ENCODE results near the gene MRGPRD. TPM values are rescaled to one million over a fixed set of nuclear protein-coding genes. Genes with fewer than 3 reads are reported as not detected.

Gene MRGPRD
- total RNA-seq, 1 experiment from 2014 or later = not detected

GRCh38 chr11:68930991-68931855, 49.6 kb downstream of the MRGPRD start:
- Histone ChIP-seq H2AFZ (no peak overlapping the region), H3K36me3 (ENCODE audit: low read depth) (peaks cover 15% of the 10 kb centered on the region), H3K9me3 (ENCODE audit: insufficient read depth, low read depth) (peaks cover 2% of the 10 kb centered on the region; the same call in 1 of the 2 replicates), H3K27me3 (ENCODE audit: insufficient read depth, low read depth) (no peaks in the 10 kb centered on the region), H3K27ac (no peak overlapping the region), H3K4me2 (no peak overlapping the region), H3K4me3 (no peak overlapping the region), H4K20me1 (ENCODE audit: insufficient read depth) (no peaks in the 10 kb centered on the region), H3F3A (ENCODE audit: insufficient read depth, low read depth) (no peaks in the 10 kb centered on the region), H3K79me2 (ENCODE audit: low read depth) (no peaks in the 10 kb centered on the region), H3K9me2 (ENCODE audit: insufficient read depth) (no peaks in the 10 kb centered on the region), H3K4me1 (replicated peaks; ENCODE audit: insufficient read depth) (no peaks in the 10 kb centered on the region)
- ChIA-PET CTCF (no interaction called here), POLR2A (ENCODE audit: unreplicated experiment) (no interaction called here)
- DNase-seq = no peak
- BruUV-seq (replicated peaks) = no TSS peak
- intact Hi-C loops (cut with micrococcal nuclease; ENCODE audit: unreplicated experiment) = no loop called here
- TF ChIP-seq CTCF (conservative IDR thresholded peaks at IDR 0.05) (no peak), EZH2 (IDR thresholded peaks at IDR 0.05; ENCODE audit: low read depth) (no peak)

Other genes starting within 250 kb of the MRGPRD start
- 23.9 and 43.3 TPM in 2 replicates for gene TESMIN, start 229.5 kb downstream of the MRGPRD start, total RNA-seq (2021)
- gene CPT1A, start 139.1 kb downstream of the MRGPRD start, total RNA-seq (2021) = 29.7 and 36.3 TPM in 2 replicates
- 81.9 and 88.0 TPM in 2 replicates for gene MRPL21, start 77.2 kb downstream of the MRGPRD start, total RNA-seq (2021)
- 27.0 and 27.6 TPM in 2 replicates for gene IGHMBP2, start 77.1 kb downstream of the MRGPRD start, total RNA-seq (2021)
- gene MRGPRF, start 32.3 kb upstream of the MRGPRD start, total RNA-seq (2021) = 0.35 and 0.50 TPM in 2 replicates
- 24.8 and 26.4 TPM in 2 replicates for gene TPCN2, start 67.9 kb upstream of the MRGPRD start, total RNA-seq (2021)
- gene SMIM38, start 174.9 kb upstream of the MRGPRD start, total RNA-seq (2021) = 0.26 and 0.50 TPM in 2 replicates

All from PC-9 (cell line).